IPS-18a (cell line): ENCODE results near the gene LGR6.

ENCODE experiments used
- H3K27ac ChIP-seq: one replicate; pipeline ENCODE4 v1.5.1; 2013; ENCODE audit warnings: low read length
- H3K27me3 ChIP-seq: one replicate; pipeline ENCODE4 v1.6.1; 2013; ENCODE audit warnings: mild to moderate bottlenecking, low read length; ENCODE audit not compliant: control insufficient read depth, insufficient read depth
- H3K36me3 ChIP-seq: one replicate; pipeline ENCODE4 v1.6.1; 2013; ENCODE audit warnings: low read depth, low read length; ENCODE audit not compliant: control insufficient read depth
- H3K4me1 ChIP-seq: one replicate; pipeline ENCODE4 v1.6.1; 2013; ENCODE audit warnings: low read depth, low read length; ENCODE audit not compliant: control insufficient read depth
- H3K4me3 ChIP-seq: one replicate; pipeline ENCODE4 v1.5.1; 2013; ENCODE audit warnings: low read length
- H3K9ac ChIP-seq: one replicate; pipeline ENCODE4 v1.6.1; 2013; ENCODE audit warnings: mild to moderate bottlenecking, low read length, moderate library complexity
- H3K9me3 ChIP-seq: one replicate; pipeline ENCODE4 v1.6.1; 2013; ENCODE audit warnings: low read depth, low read length; ENCODE audit not compliant: control insufficient read depth

LGR6 gene

GRCh38 chr1:202272103-202272845, 78.7 kb downstream of the LGR6 start:
- Histone ChIP-seq H3K9ac (no peak overlapping the region), H3K4me1 (no peaks in the 10 kb centered on the region), H3K36me3 (no peaks in the 10 kb centered on the region), H3K9me3 (no peaks in the 10 kb centered on the region), H3K27me3 (no peaks in the 10 kb centered on the region), H3K27ac (no peak overlapping the region), H3K4me3 (no peak overlapping the region)

- no peaks in the 10 kb centered on the region for H3K27me3 ChIP-seq
- H3K9me3 ChIP-seq, result no peaks in the 10 kb centered on the region
- H3K9ac ChIP-seq, result no peak overlapping the region
- H3K4me1 ChIP-seq, result no peaks in the 10 kb centered on the region
- no peak overlapping the region for H3K4me3 ChIP-seq
- H3K27ac ChIP-seq, result no peak overlapping the region
- H3K36me3 ChIP-seq, result no peaks in the 10 kb centered on the region
These were observed 81.0 kb downstream of the LGR6 start for GRCh38 chr1:202274611-202275010.

GRCh38 chr1:202275061-202275770, 81.6 kb downstream of the LGR6 start:
- Histone ChIP-seq H3K9ac (no peak overlapping the region), H3K27ac (no peak overlapping the region), H3K4me3 (no peak overlapping the region), H3K4me1 (no peaks in the 10 kb centered on the region), H3K9me3 (no peaks in the 10 kb centered on the region), H3K36me3 (no peaks in the 10 kb centered on the region), H3K27me3 (no peaks in the 10 kb centered on the region)

- H3K4me1 ChIP-seq, result peaks cover 8% of the 10 kb centered on the region
- no peaks in the 10 kb centered on the region for H3K27me3 ChIP-seq
- H3K27ac ChIP-seq, result no peak overlapping the region
- no peaks in the 10 kb centered on the region for H3K36me3 ChIP-seq
- H3K9me3 ChIP-seq, result no peaks in the 10 kb centered on the region
- no peak overlapping the region for H3K9ac ChIP-seq
- no peak overlapping the region for H3K4me3 ChIP-seq
These were observed 82.6 kb downstream of the LGR6 start for GRCh38 chr1:202276081-202276715.

GRCh38 chr1:202276920-202277319, 83.3 kb downstream of the LGR6 start:
- Histone ChIP-seq H3K9me3 (no peaks in the 10 kb centered on the region), H3K4me3 (no peak overlapping the region), H3K4me1 (peaks cover 11% of the 10 kb centered on the region), H3K27me3 (no peaks in the 10 kb centered on the region), H3K36me3 (no peaks in the 10 kb centered on the region), H3K9ac (no peak overlapping the region), H3K27ac (no peak overlapping the region)

GRCh38 chr1:202278751-202279150, 85.2 kb downstream of the LGR6 start:
- Histone ChIP-seq H3K36me3 (no peaks in the 10 kb centered on the region), H3K9ac (no peak overlapping the region), H3K4me1 (peaks cover 11% of the 10 kb centered on the region), H3K9me3 (no peaks in the 10 kb centered on the region), H3K4me3 (no peak overlapping the region), H3K27ac (no peak overlapping the region), H3K27me3 (no peaks in the 10 kb centered on the region)

GRCh38 chr1:202279806-202280205, 86.2 kb downstream of the LGR6 start:
- no peaks in the 10 kb centered on the region for H3K27me3 ChIP-seq
- H3K27ac ChIP-seq, result no peak overlapping the region
- peaks cover 11% of the 10 kb centered on the region for H3K4me1 ChIP-seq

GRCh38 chr1:202280595-202280994, 87.0 kb downstream of the LGR6 start:
- no peaks in the 10 kb centered on the region for H3K27me3 ChIP-seq
- H3K27ac ChIP-seq, result no peak overlapping the region
- no peak overlapping the region for H3K4me3 ChIP-seq
- H3K9ac ChIP-seq, result no peak overlapping the region
- H3K9me3 ChIP-seq, result no peaks in the 10 kb centered on the region
- H3K4me1 ChIP-seq, result peaks cover 11% of the 10 kb centered on the region
- no peaks in the 10 kb centered on the region for H3K36me3 ChIP-seq

More at GRCh38 chr1:202279806-202280205, 86.2 kb downstream of the LGR6 start:
- Histone ChIP-seq H3K36me3 (no peaks in the 10 kb centered on the region), H3K4me3 (no peak overlapping the region), H3K9me3 (no peaks in the 10 kb centered on the region), H3K9ac (no peak overlapping the region)

GRCh38 chr1:202281316-202282024, 87.9 kb downstream of the LGR6 start:
- no peak overlapping the region for H3K27ac ChIP-seq
- peaks cover 11% of the 10 kb centered on the region for H3K4me1 ChIP-seq
- no peaks in the 10 kb centered on the region for H3K27me3 ChIP-seq

GRCh38 chr1:202282025-202282371, 88.4 kb downstream of the LGR6 start:
- no peaks in the 10 kb centered on the region for H3K27me3 ChIP-seq
- no peaks in the 10 kb centered on the region for H3K9me3 ChIP-seq
- no peak overlapping the region for H3K9ac ChIP-seq
- no peaks in the 10 kb centered on the region for H3K36me3 ChIP-seq
- no peak overlapping the region for H3K27ac ChIP-seq
- peaks cover 11% of the 10 kb centered on the region for H3K4me1 ChIP-seq
- no peak overlapping the region for H3K4me3 ChIP-seq

More at GRCh38 chr1:202281316-202282024, 87.9 kb downstream of the LGR6 start:
- Histone ChIP-seq H3K9me3 (no peaks in the 10 kb centered on the region), H3K9ac (no peak overlapping the region), H3K36me3 (no peaks in the 10 kb centered on the region), H3K4me3 (no peak overlapping the region)

GRCh38 chr1:202282596-202283283, 89.1 kb downstream of the LGR6 start:
- H3K4me3 ChIP-seq, result no peak overlapping the region
- H3K27me3 ChIP-seq, result no peaks in the 10 kb centered on the region
- H3K9me3 ChIP-seq, result no peaks in the 10 kb centered on the region
- H3K4me1 ChIP-seq, result peaks cover 11% of the 10 kb centered on the region
- H3K9ac ChIP-seq, result no peak overlapping the region
- H3K36me3 ChIP-seq, result no peaks in the 10 kb centered on the region
- no peak overlapping the region for H3K27ac ChIP-seq
